GM06990 (cell line): Measurements from ENCODE around the gene COL19A1.

ENCODE experiments used
- DNase-seq: peaks from one replicate; pipeline ENCODE4 v3.0.0-alpha.2; 2011; ENCODE audit not compliant: insufficient read length; ENCODE audit errors: extremely low read depth
- H3K27me3 ChIP-seq: replicated peaks from 2 replicates; pipeline ENCODE4 v1.6.0; 2011; ENCODE audit warnings: low read length; ENCODE audit not compliant: control insufficient read depth, insufficient read depth
- H3K36me3 ChIP-seq: 2 replicates; pipeline ENCODE4 v1.5.1; 2011; ENCODE audit warnings: low read length; ENCODE audit not compliant: control insufficient read depth, insufficient read depth
- H3K4me3 ChIP-seq: replicated peaks from 2 replicates; pipeline ENCODE4 v1.5.1; 2011; ENCODE audit warnings: low read depth, mild to moderate bottlenecking, control low read depth, low read length
- TF ChIP-seq, protein P1 (sequence below): IDR thresholded peaks from 2 replicates; pipeline ENCODE4 v1.5.1; 2011; ENCODE audit warnings: low read length, control low read depth, mild to moderate bottlenecking, inconsistent platforms; ENCODE audit not compliant: insufficient read depth, poor library complexity, severe bottlenecking

COL19A1 gene

DNA sequence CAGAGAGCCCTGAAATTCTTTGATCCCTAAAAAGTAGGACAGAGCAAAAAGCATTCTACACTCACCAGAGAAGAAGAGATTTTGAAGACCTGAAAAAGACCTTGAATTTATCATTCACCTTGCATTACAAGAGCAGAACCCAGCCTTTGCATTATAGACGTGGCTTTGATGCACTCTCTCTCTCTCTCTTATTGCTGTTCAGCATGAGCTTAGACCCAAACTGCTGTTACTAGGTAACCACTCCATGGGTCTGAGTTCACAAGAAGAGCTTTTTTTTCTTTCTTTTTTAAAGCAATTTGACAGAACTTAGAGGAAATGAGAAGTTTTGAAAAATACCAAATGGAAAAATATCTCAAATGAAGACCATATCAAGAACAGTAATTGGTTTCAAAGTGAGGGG lies 392.1 kb downstream of the COL19A1 start:
- H3K27me3 ChIP-seq, result no peaks in the 10 kb centered on the region
- no peaks in the 10 kb centered on the region for H3K36me3 ChIP-seq
- no peak for DNase-seq
- TF ChIP-seq, protein P1, sequence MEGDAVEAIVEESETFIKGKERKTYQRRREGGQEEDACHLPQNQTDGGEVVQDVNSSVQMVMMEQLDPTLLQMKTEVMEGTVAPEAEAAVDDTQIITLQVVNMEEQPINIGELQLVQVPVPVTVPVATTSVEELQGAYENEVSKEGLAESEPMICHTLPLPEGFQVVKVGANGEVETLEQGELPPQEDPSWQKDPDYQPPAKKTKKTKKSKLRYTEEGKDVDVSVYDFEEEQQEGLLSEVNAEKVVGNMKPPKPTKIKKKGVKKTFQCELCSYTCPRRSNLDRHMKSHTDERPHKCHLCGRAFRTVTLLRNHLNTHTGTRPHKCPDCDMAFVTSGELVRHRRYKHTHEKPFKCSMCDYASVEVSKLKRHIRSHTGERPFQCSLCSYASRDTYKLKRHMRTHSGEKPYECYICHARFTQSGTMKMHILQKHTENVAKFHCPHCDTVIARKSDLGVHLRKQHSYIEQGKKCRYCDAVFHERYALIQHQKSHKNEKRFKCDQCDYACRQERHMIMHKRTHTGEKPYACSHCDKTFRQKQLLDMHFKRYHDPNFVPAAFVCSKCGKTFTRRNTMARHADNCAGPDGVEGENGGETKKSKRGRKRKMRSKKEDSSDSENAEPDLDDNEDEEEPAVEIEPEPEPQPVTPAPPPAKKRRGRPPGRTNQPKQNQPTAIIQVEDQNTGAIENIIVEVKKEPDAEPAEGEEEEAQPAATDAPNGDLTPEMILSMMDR, result no peak
- no peak overlapping the region for H3K4me3 ChIP-seq
